Measurements from ENCODE around the gene PPM1D.

The PPM1D gene

DNA sequence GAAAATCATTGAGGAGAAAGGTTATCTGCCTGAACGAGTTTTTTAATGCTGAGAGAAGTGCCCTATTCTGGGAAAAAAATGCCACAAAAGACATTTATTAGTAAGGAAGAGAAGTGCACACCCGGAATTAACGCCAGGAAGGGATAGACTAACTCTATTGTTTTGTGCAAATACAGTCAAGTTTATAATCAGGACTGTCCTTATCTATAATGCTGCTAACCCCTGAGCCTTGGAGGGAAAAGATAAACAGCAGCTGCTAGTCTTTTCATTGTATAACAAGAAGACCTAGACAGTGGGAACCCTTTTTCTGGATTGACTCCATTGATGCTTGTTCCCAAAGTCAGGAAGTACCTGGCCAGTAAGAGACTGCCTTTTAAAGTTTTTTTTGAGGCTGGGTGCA, 104.2 kb downstream of the PPM1D start:
- Histone ChIP-seq H3F3A (ENCODE audit: insufficient read depth) (no peaks in the 10 kb centered on the region), H3K27ac (ENCODE audit: low read depth, low read length) (no peak overlapping the region), H3K27me3 (ENCODE audit: low read length) (no peaks in the 10 kb centered on the region), H3K9me2 (replicated peaks; ENCODE audit: insufficient read depth, low read length) (no peaks in the 10 kb centered on the region), H2AFZ (ENCODE audit: low read depth, low read length, severe bottlenecking) (no peak overlapping the region), H3K36me3 (ENCODE audit: low read length) (no peaks in the 10 kb centered on the region), H4K20me1 (ENCODE audit: low read depth, low read length) (no peaks in the 10 kb centered on the region), H3K4me2 (ENCODE audit: low read depth, low read length, poor library complexity, severe bottlenecking) (no peak overlapping the region), H3K79me2 (ENCODE audit: insufficient read depth, low read length) (no peaks in the 10 kb centered on the region), H3K9ac (ENCODE audit: low read length) (no peak overlapping the region), H3K4me3 (ENCODE audit: insufficient read depth, low read length, poor library complexity, severe bottlenecking) (no peak overlapping the region), H3K9me3 (ENCODE audit: insufficient read depth, low read length) (no peaks in the 10 kb centered on the region)
- TF ChIP-seq EZH2phosphoT487 (conservative IDR thresholded peaks at IDR 0.05; ENCODE audit: low read length): no peak
- TF ChIP-seq, protein P1, sequence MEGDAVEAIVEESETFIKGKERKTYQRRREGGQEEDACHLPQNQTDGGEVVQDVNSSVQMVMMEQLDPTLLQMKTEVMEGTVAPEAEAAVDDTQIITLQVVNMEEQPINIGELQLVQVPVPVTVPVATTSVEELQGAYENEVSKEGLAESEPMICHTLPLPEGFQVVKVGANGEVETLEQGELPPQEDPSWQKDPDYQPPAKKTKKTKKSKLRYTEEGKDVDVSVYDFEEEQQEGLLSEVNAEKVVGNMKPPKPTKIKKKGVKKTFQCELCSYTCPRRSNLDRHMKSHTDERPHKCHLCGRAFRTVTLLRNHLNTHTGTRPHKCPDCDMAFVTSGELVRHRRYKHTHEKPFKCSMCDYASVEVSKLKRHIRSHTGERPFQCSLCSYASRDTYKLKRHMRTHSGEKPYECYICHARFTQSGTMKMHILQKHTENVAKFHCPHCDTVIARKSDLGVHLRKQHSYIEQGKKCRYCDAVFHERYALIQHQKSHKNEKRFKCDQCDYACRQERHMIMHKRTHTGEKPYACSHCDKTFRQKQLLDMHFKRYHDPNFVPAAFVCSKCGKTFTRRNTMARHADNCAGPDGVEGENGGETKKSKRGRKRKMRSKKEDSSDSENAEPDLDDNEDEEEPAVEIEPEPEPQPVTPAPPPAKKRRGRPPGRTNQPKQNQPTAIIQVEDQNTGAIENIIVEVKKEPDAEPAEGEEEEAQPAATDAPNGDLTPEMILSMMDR (IDR thresholded peaks at IDR 0.05; ENCODE audit: insufficient read depth, low read length, poor library complexity, severe bottlenecking): no peak

DNA sequence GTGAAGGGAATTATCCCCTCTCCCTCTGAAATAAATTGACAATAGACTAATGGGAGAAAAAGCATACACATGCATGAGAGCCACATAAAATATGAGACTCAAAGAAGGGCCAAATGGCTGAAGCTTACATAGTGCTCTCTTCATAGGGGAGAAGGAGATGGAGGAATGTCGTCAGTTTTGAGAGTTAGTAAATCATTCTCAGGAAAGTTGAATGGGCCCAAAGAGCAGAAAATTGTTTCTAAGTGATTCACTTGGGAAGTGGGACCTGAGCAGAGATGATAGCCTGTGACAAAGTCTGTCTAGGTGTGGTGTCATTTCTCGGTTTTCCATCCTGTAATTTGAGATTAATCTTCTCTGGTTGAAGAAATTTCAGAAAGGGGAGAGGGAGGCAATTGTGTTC, 112.7 kb downstream of the PPM1D start:
- H3K79me2 ChIP-seq (ENCODE audit: insufficient read depth, low read length): no peaks in the 10 kb centered on the region
- H3K4me2 ChIP-seq (ENCODE audit: low read depth, low read length, poor library complexity, severe bottlenecking): no peak overlapping the region
- H3K4me3 ChIP-seq (ENCODE audit: insufficient read depth, low read length, poor library complexity, severe bottlenecking): no peak overlapping the region
- TF ChIP-seq, protein P1 (IDR thresholded peaks at IDR 0.05; ENCODE audit: insufficient read depth, low read length, poor library complexity, severe bottlenecking): no peak
- no peak for TF ChIP-seq EZH2phosphoT487 (conservative IDR thresholded peaks at IDR 0.05; ENCODE audit: low read length)
- H3F3A ChIP-seq (ENCODE audit: insufficient read depth): no peaks in the 10 kb centered on the region
- H3K27me3 ChIP-seq (ENCODE audit: low read length): no peaks in the 10 kb centered on the region
- H4K20me1 ChIP-seq (ENCODE audit: low read depth, low read length): no peaks in the 10 kb centered on the region
- H3K9me3 ChIP-seq (ENCODE audit: insufficient read depth, low read length): no peaks in the 10 kb centered on the region
- H2AFZ ChIP-seq (ENCODE audit: low read depth, low read length, severe bottlenecking): no peak overlapping the region
- H3K9me2 ChIP-seq (replicated peaks; ENCODE audit: insufficient read depth, low read length): no peaks in the 10 kb centered on the region
- H3K27ac ChIP-seq (ENCODE audit: low read depth, low read length): no peak overlapping the region
- no peak overlapping the region for H3K9ac ChIP-seq (ENCODE audit: low read length)
- H3K36me3 ChIP-seq (ENCODE audit: low read length): no peaks in the 10 kb centered on the region

DNA sequence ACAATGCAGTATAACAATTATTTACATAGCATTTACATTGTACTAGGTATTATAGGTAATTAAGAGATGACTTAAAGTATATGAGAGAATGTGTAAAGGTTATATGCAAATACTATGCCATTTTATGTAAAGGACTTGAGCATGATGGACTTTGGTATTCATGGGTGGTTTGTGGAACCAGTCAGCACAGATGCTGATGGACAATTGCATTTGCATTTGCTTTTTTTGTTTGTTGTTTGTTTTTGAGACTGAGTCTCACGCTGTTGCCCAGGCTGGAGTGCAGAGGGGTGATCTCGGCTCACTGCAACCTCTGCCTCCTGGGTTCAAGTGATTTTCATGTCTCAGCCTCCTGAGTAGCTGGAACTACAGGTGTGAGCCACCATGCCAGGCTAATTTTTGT, 113.6 kb downstream of the PPM1D start:
- no peak overlapping the region for H3K4me3 ChIP-seq (ENCODE audit: insufficient read depth, low read length, poor library complexity, severe bottlenecking)
- no peak for TF ChIP-seq EZH2phosphoT487 (conservative IDR thresholded peaks at IDR 0.05; ENCODE audit: low read length)
- TF ChIP-seq, protein P1 (IDR thresholded peaks at IDR 0.05; ENCODE audit: insufficient read depth, low read length, poor library complexity, severe bottlenecking): no peak
- no peaks in the 10 kb centered on the region for H3K9me3 ChIP-seq (ENCODE audit: insufficient read depth, low read length)
- H3K79me2 ChIP-seq (ENCODE audit: insufficient read depth, low read length): no peaks in the 10 kb centered on the region
- no peaks in the 10 kb centered on the region for H3K9me2 ChIP-seq (replicated peaks; ENCODE audit: insufficient read depth, low read length)
- no peaks in the 10 kb centered on the region for H3F3A ChIP-seq (ENCODE audit: insufficient read depth)
- no peak overlapping the region for H2AFZ ChIP-seq (ENCODE audit: low read depth, low read length, severe bottlenecking)
- H3K27me3 ChIP-seq (ENCODE audit: low read length): no peaks in the 10 kb centered on the region
- H3K27ac ChIP-seq (ENCODE audit: low read depth, low read length): no peak overlapping the region
- H4K20me1 ChIP-seq (ENCODE audit: low read depth, low read length): no peaks in the 10 kb centered on the region
- no peak overlapping the region for H3K9ac ChIP-seq (ENCODE audit: low read length)
- no peaks in the 10 kb centered on the region for H3K36me3 ChIP-seq (ENCODE audit: low read length)
- H3K4me2 ChIP-seq (ENCODE audit: low read depth, low read length, poor library complexity, severe bottlenecking): no peak overlapping the region
